DND-41 (cell line): Measurements from ENCODE around the gene SAT1.

ENCODE experiments used
- ATAC-seq: fragments of 200-7000 bp; cut with Tn5 transposase; 3 replicates; pipeline ENCODE4 v1.9.1; 2021; ENCODE audit warnings: low read depth; ENCODE audit not compliant: insufficient read depth
- DNase-seq: peaks from one replicate; pipeline ENCODE4 v3.0.0-alpha.2; 2020
- H2AFZ ChIP-seq: 2 replicates; pipeline ENCODE4 v1.6.0; 2012; ENCODE audit warnings: low read depth, low read length
- H3K27ac ChIP-seq: 2 replicates; pipeline ENCODE4 v1.5.1; 2012; ENCODE audit warnings: low read length, inconsistent platforms
- H3K27me3 ChIP-seq: fragments of 200-600 bp; sonication (generic); 2 replicates; pipeline ENCODE4 v1.6.0; 2012; ENCODE audit warnings: low read length, mild to moderate bottlenecking, inconsistent platforms; ENCODE audit not compliant: insufficient read depth, poor library complexity
- H3K36me3 ChIP-seq: 2 replicates; pipeline ENCODE4 v1.5.1; 2012; ENCODE audit warnings: low read length, inconsistent platforms; ENCODE audit not compliant: insufficient read depth
- H3K4me1 ChIP-seq: 2 replicates; pipeline ENCODE4 v1.5.1; 2012; ENCODE audit warnings: mild to moderate bottlenecking, low read length; ENCODE audit not compliant: insufficient read depth
- H3K4me2 ChIP-seq: 2 replicates; pipeline ENCODE4 v1.6.0; 2012; ENCODE audit warnings: mild to moderate bottlenecking, moderate library complexity, low read length, inconsistent platforms; ENCODE audit not compliant: insufficient read depth
- H3K4me3 ChIP-seq, 2 experiments: fragments of 200-600 bp in 1 of 2; shearing (Covaris generic) in 1 of 2; 2 replicates each; pipeline ENCODE4 v1.5.1; 2012 to 2016; ENCODE audit warnings: inconsistent platforms in 2 of 2, low read length in 2 of 2, mild to moderate bottlenecking in 2 of 2, low read depth in 1 of 2, moderate library complexity in 1 of 2
- H3K79me2 ChIP-seq: 2 replicates; pipeline ENCODE4 v1.6.0; 2012; ENCODE audit warnings: low read length, inconsistent platforms; ENCODE audit not compliant: insufficient read depth
- H3K9ac ChIP-seq: 2 replicates; pipeline ENCODE4 v1.6.0; 2012; ENCODE audit warnings: low read depth, mild to moderate bottlenecking, inconsistent platforms, low read length, moderate library complexity
- H3K9me3 ChIP-seq: 2 replicates; pipeline ENCODE4 v1.5.1; 2012; ENCODE audit warnings: low read length, moderate library complexity, mild to moderate bottlenecking, inconsistent platforms; ENCODE audit not compliant: insufficient read depth, severe bottlenecking
- H4K20me1 ChIP-seq: 2 replicates; pipeline ENCODE4 v1.6.0; 2012; ENCODE audit warnings: low read length; ENCODE audit not compliant: insufficient read depth
- CTCF ChIP-seq: IDR thresholded peaks from 2 replicates; pipeline ENCODE4 v1.5.1; 2012; ENCODE audit warnings: borderline replicate concordance, low read length, moderate library complexity, mild to moderate bottlenecking; ENCODE audit not compliant: poor library complexity, severe bottlenecking; ENCODE audit errors: extremely low read depth
- EZH2 ChIP-seq: IDR thresholded peaks from 3 replicates; pipeline ENCODE4 v1.6.1; 2012; ENCODE audit warnings: borderline replicate concordance, low read depth, mild to moderate bottlenecking, moderate library complexity, low read length, inconsistent platforms; ENCODE audit not compliant: severe bottlenecking

SAT1 gene

GRCh38 chrX:23826653-23827052, 43.7 kb downstream of the SAT1 start:
- DNase-seq = no peak
- Histone ChIP-seq H3K79me2 (no peaks in the 10 kb centered on the region), H3K9ac (no peak overlapping the region), H2AFZ (no peak overlapping the region), H3K4me1 (no peaks in the 10 kb centered on the region), H3K4me2 (no peak overlapping the region), H3K9me3 (no peaks in the 10 kb centered on the region), H4K20me1 (no peaks in the 10 kb centered on the region), H3K4me3 (no peak overlapping the region), H3K27me3 (no peaks in the 10 kb centered on the region), H3K36me3 (no peaks in the 10 kb centered on the region), H3K27ac (no peak overlapping the region)
- TF ChIP-seq CTCF (no peak), EZH2 (no peak)
- ATAC-seq = no peak

GRCh38 chrX:23828881-23829280, 45.9 kb downstream of the SAT1 start:
- ATAC-seq = no peak
- no peaks in the 10 kb centered on the region for H3K4me1 ChIP-seq
- H2AFZ ChIP-seq = no peak overlapping the region
- H3K36me3 ChIP-seq = no peaks in the 10 kb centered on the region
- TF ChIP-seq EZH2 (no peak), CTCF (no peak)
- no peaks in the 10 kb centered on the region for H4K20me1 ChIP-seq
- no peak overlapping the region for H3K27ac ChIP-seq
- no peak overlapping the region for H3K9ac ChIP-seq
- H3K4me3 ChIP-seq = no peak overlapping the region
- H3K4me2 ChIP-seq = no peak overlapping the region
- H3K79me2 ChIP-seq = no peaks in the 10 kb centered on the region
- H3K27me3 ChIP-seq = no peaks in the 10 kb centered on the region
- DNase-seq = no peak
- no peaks in the 10 kb centered on the region for H3K9me3 ChIP-seq

GRCh38 chrX:23832721-23833120, 49.7 kb downstream of the SAT1 start:
- Histone ChIP-seq H2AFZ (no peak overlapping the region), H3K4me3 (no peak overlapping the region), H4K20me1 (no peaks in the 10 kb centered on the region), H3K79me2 (no peaks in the 10 kb centered on the region), H3K36me3 (no peaks in the 10 kb centered on the region), H3K4me2 (no peak overlapping the region), H3K27ac (no peak overlapping the region), H3K9ac (no peak overlapping the region), H3K4me1 (no peaks in the 10 kb centered on the region), H3K27me3 (no peaks in the 10 kb centered on the region), H3K9me3 (no peaks in the 10 kb centered on the region)
- DNase-seq (no peak), ATAC-seq (no peak)
- no peak for TF ChIP-seq EZH2
- TF ChIP-seq CTCF = no peak
